HepG2 (cell line): ENCODE data around the gene CDRT4. TPM values are rescaled to one million over a fixed set of nuclear protein-coding genes. Genes with fewer than 3 reads are reported as not detected.

Experiments used
- ATAC-seq: fragments of 200-7000 bp; cut with Tn5 transposase; 3 replicates; pipeline ENCODE4 v1.9.1; 2020; ENCODE audit warnings: mild to moderate bottlenecking, moderate library complexity
- BruUV-seq: library from RNA; stranded (reverse); fragments of 400-500 nt; replicated peaks from 2 replicates; lab custom pipeline; 2021; lab: Mats Ljungman, UMichigan
- CTCF ChIA-PET: fragments of 300-600 bp; formaldehyde crosslinking; extraction: SDS; loops from one replicate; lab custom pipeline; 2021; ENCODE audit warnings: low total read pairs, inconsistent platforms, low intra/inter-chr PET ratio; lab: Yijun Ruan, JAX
- POLR2A ChIA-PET: fragments of 350-600 bp; sonication (Branson Sonifier 250); formaldehyde crosslinking; loops from one replicate; lab custom pipeline; 2020; ENCODE audit warnings: antibody characterized with exemption, inconsistent platforms; lab: Yijun Ruan, JAX
- DNase-seq: peaks from one replicate; pipeline ENCODE4 v3.0.0-alpha.2; 2015; ENCODE audit warnings: low spot score
- FAIRE-seq: peaks from 3 replicates; lab custom pipeline; 2011; peaks lifted over from hg19 to GRCh38; lab: Jason Lieb, UNC
- H2AFZ ChIP-seq: one replicate; pipeline ENCODE4 v1.6.1; 2011; ENCODE audit warnings: low read length, inconsistent platforms
- H3K27ac ChIP-seq: fragments of 300-600 bp; 3 replicates; pipeline ENCODE4 v1.8.0; 2011; ENCODE audit warnings: mixed run types, mild to moderate bottlenecking, mixed read lengths, low read length, inconsistent platforms; ENCODE audit not compliant: insufficient read depth; ENCODE audit errors: extremely low read length
- H3K27me3 ChIP-seq, 2 experiments: fragments of 200-600 bp in 1 of 2; 2 replicates in 1 of 2; 3 replicates in 1 of 2; pipeline versions ENCODE4 v1.6.0 to v1.8.0; 2011; ENCODE audit warnings: low read length in 2 of 2, mild to moderate bottlenecking in 2 of 2, moderate library complexity in 2 of 2, inconsistent platforms in 1 of 2; ENCODE audit not compliant: insufficient read depth in 2 of 2, control insufficient read depth in 1 of 2
- H3K36me3 ChIP-seq, 2 experiments: fragments of 200-600 bp in 1 of 2; replicated peaks in 1 of 2; 2 replicates in 1 of 2; 3 replicates in 1 of 2; pipeline versions ENCODE4 v1.5.1 to v1.8.0; 2011; ENCODE audit warnings: low read length in 2 of 2, inconsistent platforms in 1 of 2; ENCODE audit not compliant: insufficient read depth in 2 of 2, control insufficient read depth in 1 of 2
- H3K4me1 ChIP-seq: 2 replicates; pipeline ENCODE4 v1.5.1; 2012; ENCODE audit warnings: low read length, inconsistent platforms; ENCODE audit not compliant: insufficient read depth
- H3K4me2 ChIP-seq: 2 replicates; pipeline ENCODE4 v1.6.0; 2011; ENCODE audit warnings: low read depth, low read length, inconsistent platforms
- H3K4me3 ChIP-seq, 3 experiments: fragments of 200-600 bp in 1 of 3; sonication (generic), shearing (Covaris generic) in 1 of 3; replicated peaks in 1 of 3; 2 replicates each; pipeline ENCODE4 v1.5.1; 2011 to 2016; ENCODE audit warnings: low read length in 3 of 3, inconsistent platforms in 2 of 3, low read depth in 2 of 3, mild to moderate bottlenecking in 2 of 3, control low read depth in 1 of 3, mixed read lengths in 1 of 3; ENCODE audit not compliant: insufficient read depth in 1 of 3
- H3K79me2 ChIP-seq: one replicate; pipeline ENCODE4 v1.6.1; 2011; ENCODE audit warnings: low read length, inconsistent platforms; ENCODE audit not compliant: insufficient read depth
- H3K9ac ChIP-seq: 2 replicates; pipeline ENCODE4 v1.6.0; 2011; ENCODE audit warnings: mild to moderate bottlenecking, low read depth, low read length, inconsistent platforms; ENCODE audit not compliant: insufficient read depth
- H3K9me3 ChIP-seq: 2 replicates; pipeline ENCODE4 v1.5.1; 2012; ENCODE audit warnings: mild to moderate bottlenecking, low read length
- H4K20me1 ChIP-seq: 2 replicates; pipeline ENCODE4 v1.6.0; 2011; ENCODE audit warnings: inconsistent platforms, mild to moderate bottlenecking, low read length, moderate library complexity; ENCODE audit not compliant: insufficient read depth
- FOXA1 ChIP-seq, 2 experiments: fragments of 450-650 bp in 1 of 2; sonication (generic) in 1 of 2; formaldehyde crosslinking in 1 of 2; IDR thresholded peaks; 2 replicates each; pipeline versions ENCODE4 v1.4.0 to v1.6.1; 2016 to 2020; ENCODE audit warnings: missing genetic modification reagents in 1 of 2
- GLI4 ChIP-seq: sonication (generic); formaldehyde crosslinking; IDR thresholded peaks from 2 replicates; pipeline ENCODE4 v1.5.1; 2020; ENCODE audit warnings: missing genetic modification reagents, mild to moderate bottlenecking, moderate library complexity, borderline replicate concordance
- HIVEP1 ChIP-seq: sonication (generic); formaldehyde crosslinking; IDR thresholded peaks from 2 replicates; pipeline ENCODE4 v1.4.0; 2020; ENCODE audit warnings: mild to moderate bottlenecking, missing genetic modification reagents
- MAFK ChIP-seq, 2 experiments: IDR thresholded peaks in 1 of 2; conservative IDR thresholded peaks in 1 of 2; 2 replicates each; pipeline ENCODE4 v1.6.1; 2011; ENCODE audit warnings: improper control_type of control experiment in 2 of 2, low read length in 2 of 2
- NCOA2 ChIP-seq: sonication (generic); formaldehyde crosslinking; IDR thresholded peaks from 2 replicates; pipeline ENCODE4 v1.8.0; 2022; ENCODE audit warnings: inconsistent platforms
- NFYB ChIP-seq: sonication (generic); formaldehyde crosslinking; IDR thresholded peaks from 2 replicates; pipeline ENCODE4 v1.4.0; 2020; ENCODE audit warnings: missing genetic modification reagents
- ONECUT2 ChIP-seq: sonication (generic); formaldehyde crosslinking; IDR thresholded peaks from 2 replicates; pipeline ENCODE4 v1.4.0; 2020; ENCODE audit warnings: missing genetic modification reagents
- POLR2G ChIP-seq: fragments of 200-400 bp; formaldehyde crosslinking; IDR thresholded peaks from 2 replicates; pipeline ENCODE4 v1.6.1; 2018; ENCODE audit warnings: mild to moderate bottlenecking, low read depth, low read length, moderate library complexity
- SMARCE1 ChIP-seq: fragments of 450-650 bp; IDR thresholded peaks from 2 replicates; pipeline ENCODE4 v1.6.1; 2017; ENCODE audit warnings: borderline replicate concordance
- SNRNP70 ChIP-seq: fragments of 200-400 bp; formaldehyde crosslinking; IDR thresholded peaks from 2 replicates; pipeline ENCODE4 v1.6.1; 2017; ENCODE audit warnings: mild to moderate bottlenecking, low read depth, low read length, moderate library complexity
- SRF ChIP-seq: IDR thresholded peaks from 2 replicates; pipeline ENCODE4 v1.6.1; 2011; ENCODE audit warnings: mild to moderate bottlenecking, low read depth, low read length, moderate library complexity
- SSRP1 ChIP-seq: IDR thresholded peaks from 2 replicates; pipeline ENCODE4 v1.6.1; 2016; ENCODE audit warnings: control low read depth
- TCF12 ChIP-seq, 2 experiments: fragments of 450-650 bp in 1 of 2; sonication (generic) in 1 of 2; formaldehyde crosslinking in 1 of 2; IDR thresholded peaks; 2 replicates each; pipeline versions ENCODE4 v1.6.1 to v1.8.0; 2017 to 2022; ENCODE audit warnings: antibody characterized with exemption in 1 of 2, mild to moderate bottlenecking in 1 of 2, missing genetic modification reagents in 1 of 2, moderate library complexity in 1 of 2
- ZBTB26 ChIP-seq: IDR thresholded peaks from 2 replicates; pipeline ENCODE4 v1.6.1; 2016; ENCODE audit warnings: missing compliant biosample characterization, missing genetic modification reagents, borderline replicate concordance
- ZBTB7A ChIP-seq: sonication (generic); formaldehyde crosslinking; IDR thresholded peaks from 2 replicates; pipeline ENCODE4 v1.8.0; 2022; ENCODE audit warnings: mild to moderate bottlenecking, missing genetic modification reagents
- ZNF12 ChIP-seq: sonication (generic); formaldehyde crosslinking; IDR thresholded peaks from 2 replicates; pipeline ENCODE4 v1.5.0; 2020; ENCODE audit warnings: missing genetic modification reagents
- ZNF180 ChIP-seq: sonication (generic); formaldehyde crosslinking; IDR thresholded peaks from 2 replicates; pipeline ENCODE4 v1.4.0; 2020; ENCODE audit warnings: low read depth, missing genetic modification reagents, borderline replicate concordance
- ZNF563 ChIP-seq: sonication (generic); formaldehyde crosslinking; IDR thresholded peaks from 2 replicates; pipeline ENCODE4 v1.8.0; 2022; ENCODE audit warnings: mild to moderate bottlenecking, moderate library complexity, missing genetic modification reagents
- ZNF564 ChIP-seq: sonication (generic); formaldehyde crosslinking; IDR thresholded peaks from 2 replicates; pipeline ENCODE4 v1.8.1; 2023; ENCODE audit warnings: mild to moderate bottlenecking, missing genetic modification reagents
- WGBS: methylation state at CpG from one replicate; pipeline ENCODE4 v1.1.6; 2017; ENCODE audit warnings: low lambda C conversion rate; 5-methylcytosine and 5-hydroxymethylcytosine counted together
- in situ Hi-C: cut with HindIII; loops from 2 replicates; pipeline ENCODE4 v1.10.0; 2017; ENCODE audit warnings: low pct_unique_long_range_greater_than_20kb; ENCODE audit not compliant: extremely low pct_ligation_motif_present
- intact Hi-C: fragments of 100-400 bp; cut with micrococcal nuclease; formaldehyde crosslinking; loops from one replicate; pipeline ENCODE4 v1.10.0; 2022; ENCODE audit not compliant: unreplicated experiment
- polyA plus RNA-seq, 8 experiments: library from polyadenylated mRNA; depleted of rRNA in 3 of 8; stranded (reverse) in 7 of 8; unstranded in 1 of 8; fragments of >200 nt; fragmentation: Illumina TruSeq in 4 of 8; extraction: Trizol in 4 of 8; gene quantifications; 2 replicates each; pipeline versions ENCODE4 v1.2.1 to v1.2.3, GENCODE V29; 2011 to 2016; ENCODE audit warnings: low read depth in 4 of 8, missing spikeins in 1 of 8, mixed read lengths in 1 of 8; ENCODE audit not compliant: insufficient read depth in 1 of 8
- total RNA-seq, 5 experiments: library from RNA; depleted of rRNA; stranded (reverse); fragments of >200 nt; fragmentation: Illumina TruSeq; extraction: Trizol; gene quantifications; 2 replicates each; pipeline ENCODE4 v1.2.3, GENCODE V29; 2016; ENCODE audit warnings: low read depth in 1 of 5
- TF ChIP-seq, protein P1 (sequence below): sonication (generic); formaldehyde crosslinking; IDR thresholded peaks from 2 replicates; pipeline ENCODE4 v1.4.0; 2020; ENCODE audit warnings: missing genetic modification reagents

Gene CDRT4
- total and polyA plus RNA-seq, 2 of the 13 experiments (the other 11 are each of a cell fraction or from before 2014, with no cell fraction given), result 5.8 to 12.1 TPM

DNA sequence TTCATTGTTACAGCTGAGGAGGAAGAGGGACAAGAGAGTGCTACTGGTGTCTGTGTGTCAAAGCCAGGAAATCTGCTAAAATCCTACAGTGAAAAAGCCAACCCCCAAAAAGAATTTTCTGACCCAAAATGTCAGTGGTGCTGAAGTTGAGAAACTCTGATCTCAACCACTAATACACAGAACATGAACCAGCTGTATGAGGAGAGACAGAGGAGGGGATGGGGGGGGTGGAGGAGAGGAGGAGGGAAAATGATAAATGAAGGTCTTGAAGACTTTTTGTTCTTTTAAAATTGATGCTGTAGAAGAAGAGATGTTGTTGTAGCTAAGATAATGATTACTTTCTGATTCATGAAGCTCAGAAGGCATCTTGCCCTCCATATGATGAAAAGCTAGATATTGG is 27.4 kb upstream of the CDRT4 start:
- FAIRE-seq (no peak), DNase-seq (no peak), ATAC-seq (no peak)
- ChIA-PET POLR2A (no interaction called here), CTCF (no interaction called here)
- Histone ChIP-seq H2AFZ (no peak overlapping the region), H3K9ac (no peak overlapping the region), H3K36me3 (peaks cover 11 to 47% of the 10 kb centered on the region in 2 experiments), H3K4me3 (no peak overlapping the region), H3K9me3 (no peaks in the 10 kb centered on the region), H3K4me2 (no peak overlapping the region), H3K79me2 (no peaks in the 10 kb centered on the region), H3K27me3 (no peaks in the 10 kb centered on the region), H3K4me1 (no peaks in the 10 kb centered on the region), H3K27ac (no peak overlapping the region), H4K20me1 (no peaks in the 10 kb centered on the region)
- intact Hi-C loops, result no loop called here
- no TSS peak for BruUV-seq
- in situ Hi-C loops, result no loop called here
- TF ChIP-seq, protein P1, sequence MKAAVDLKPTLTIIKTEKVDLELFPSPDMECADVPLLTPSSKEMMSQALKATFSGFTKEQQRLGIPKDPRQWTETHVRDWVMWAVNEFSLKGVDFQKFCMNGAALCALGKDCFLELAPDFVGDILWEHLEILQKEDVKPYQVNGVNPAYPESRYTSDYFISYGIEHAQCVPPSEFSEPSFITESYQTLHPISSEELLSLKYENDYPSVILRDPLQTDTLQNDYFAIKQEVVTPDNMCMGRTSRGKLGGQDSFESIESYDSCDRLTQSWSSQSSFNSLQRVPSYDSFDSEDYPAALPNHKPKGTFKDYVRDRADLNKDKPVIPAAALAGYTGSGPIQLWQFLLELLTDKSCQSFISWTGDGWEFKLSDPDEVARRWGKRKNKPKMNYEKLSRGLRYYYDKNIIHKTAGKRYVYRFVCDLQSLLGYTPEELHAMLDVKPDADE (CRISPR knock-in tag), result no peak
- TF ChIP-seq SNRNP70 (no peak), SRF (no peak), ZBTB26 (CRISPR knock-in tag) (no peak), TCF12 (IDR thresholded peaks at IDR 0.05) (no peak), TCF12 (CRISPR knock-in tag; IDR thresholded peaks at IDR 0.05) (no peak), ZNF563 (CRISPR knock-in tag) (no peak)

- ChIA-PET POLR2A (no interaction called here), CTCF (no interaction called here)
- DNase-seq (no peak), FAIRE-seq (no peak), ATAC-seq (no peak)
- H3K4me3 ChIP-seq, result no peak overlapping the region
- in situ Hi-C loops, result no loop called here
- H3K27ac ChIP-seq, result no peak overlapping the region
- H3K4me1 ChIP-seq, result no peaks in the 10 kb centered on the region
- peaks cover 5 to 46% of the 10 kb centered on the region in 2 experiments; a peak in 3 of 5 replicates for H3K36me3 ChIP-seq
- H4K20me1 ChIP-seq, result no peaks in the 10 kb centered on the region
- no peak overlapping the region for H3K4me2 ChIP-seq
- H3K9ac ChIP-seq, result no peak overlapping the region
- intact Hi-C loops, result no loop called here
- no peaks in the 10 kb centered on the region for H3K27me3 ChIP-seq
- no peak overlapping the region for H2AFZ ChIP-seq
- no peaks in the 10 kb centered on the region for H3K79me2 ChIP-seq
- H3K9me3 ChIP-seq, result no peaks in the 10 kb centered on the region
- 56% methylated on average over 1 of the region's 1 CpG for WGBS
- no TSS peak for BruUV-seq
- no peak for TF ChIP-seq ZNF564 (CRISPR knock-in tag)
- TF ChIP-seq SSRP1, result no peak
- no peak for TF ChIP-seq SMARCE1
- TF ChIP-seq ONECUT2 (CRISPR knock-in tag), result no peak
- TF ChIP-seq NCOA2, result no peak
- no peak for TF ChIP-seq NFYB (CRISPR knock-in tag)
- no peak for TF ChIP-seq GLI4 (CRISPR knock-in tag)
- TF ChIP-seq ZNF12 (CRISPR knock-in tag), result no peak
- no peak for TF ChIP-seq ZBTB7A (CRISPR knock-in tag)
- no peak for TF ChIP-seq POLR2G
- no peak for TF ChIP-seq FOXA1 (IDR thresholded peaks at IDR 0.05)
- TF ChIP-seq FOXA1 (CRISPR knock-in tag; IDR thresholded peaks at IDR 0.05), result no peak
- TF ChIP-seq MAFK (conservative IDR thresholded peaks at IDR 0.05 in 1 of 2, IDR thresholded peaks at IDR 0.05 in 1 of 2; ENCODE audit: low read length in 2 of 2), result no peak
- no peak for TF ChIP-seq ZNF180 (CRISPR knock-in tag)
- TF ChIP-seq HIVEP1 (CRISPR knock-in tag), result no peak
Measured at GRCh38 chr17:15493693-15494035, 26.2 kb upstream of the CDRT4 start.
